Adrenal gland (tissue), 12 donors: ENCODE results near the gene C1QL1. TPM values are rescaled to one million over a fixed set of nuclear protein-coding genes. Genes with fewer than 3 reads are reported as not detected.

Experiments
- DNase-seq, 7 donors: peaks; one replicate each; pipeline ENCODE4 v3.0.0-alpha.2; 2019 to 2020
- H3K27ac ChIP-seq, 5 donors: fragments of 200-600 bp; sonication (generic) in 4 of 5; 1 replicate in 3 of 5; 2 replicates in 2 of 5; pipeline versions ENCODE4 v1.5.1 to v1.8.0; 2016 to 2020; ENCODE audit warnings: mild to moderate bottlenecking in 1 of 5
- H3K27me3 ChIP-seq: fragments of 200-600 bp; 2 replicates; pipeline ENCODE4 v1.8.0; 2021
- H3K36me3 ChIP-seq, 2 donors: fragments of 200-600 bp; replicated peaks in 1 of 2; 1 replicate in 1 of 2; 2 replicates in 1 of 2; pipeline versions ENCODE4 v1.5.1 to v1.8.0; 2018 to 2022
- H3K4me1 ChIP-seq, 2 donors: fragments of 200-600 bp; replicated peaks in 1 of 2; 1 replicate in 1 of 2; 2 replicates in 1 of 2; pipeline versions ENCODE4 v1.5.1 to v1.8.0; 2018 to 2021
- H3K4me3 ChIP-seq, 4 donors: fragments of 200-600 bp; sonication (generic) in 3 of 4; one replicate each; pipeline ENCODE4 v1.5.1; 2016 to 2018
- H3K9me3 ChIP-seq, 3 donors: fragments of 200-600 bp; sonication (generic) in 1 of 3; replicated peaks in 1 of 3; 1 replicate in 2 of 3; 2 replicates in 1 of 3; pipeline versions ENCODE4 v1.5.1 to v1.8.0; 2016 to 2021
- CTCF ChIP-seq, 6 experiments: fragments of 450-650 bp in 4 of 6; fragments of 200-600 bp in 2 of 6; sonication (generic) in 1 of 6; IDR thresholded peaks; 1 replicate in 5 of 6; 2 replicates in 1 of 6; pipeline versions ENCODE4 v1.5.1 to v1.8.0; 2016 to 2021; ENCODE audit warnings: antibody characterized with exemption in 6 of 6, mild to moderate bottlenecking in 2 of 6, moderate library complexity in 1 of 6
- POLR2A ChIP-seq, 2 donors: fragments of 450-650 bp; IDR thresholded peaks; one replicate each; pipeline ENCODE4 v1.6.1; 2017; ENCODE audit warnings: antibody characterized with exemption in 2 of 2, mild to moderate bottlenecking in 2 of 2, moderate library complexity in 1 of 2
- WGBS, 4 donors: extraction: QIAGEN DNeasy Blood & Tissue Kit in 2 of 4; methylation state at CpG; one replicate each; pipeline versions ENCODE4 v1.1.5 to v1.1.7; 2013 to 2017; 5-methylcytosine and 5-hydroxymethylcytosine counted together
- intact Hi-C, 2 donors: fragments of 100-400 bp; cut with DNase I; formaldehyde crosslinking; loops; one replicate each; pipeline versions ENCODE4 v1.14.1 to v1.15.0; 2022 to 2023
- polyA plus RNA-seq, 3 donors: library from polyadenylated mRNA; stranded (reverse); fragments of 200-250 nt in 2 of 3; fragments of 350-450 nt in 1 of 3; fragmentation: Illumina TruSeq in 1 of 3; extraction: RNeasy Lipid Tissue Mini Kit (QIAGEN cat#74804) in 1 of 3; gene quantifications; one replicate each; pipeline ENCODE4 v1.2.3, GENCODE V29; 2013 to 2014
- total RNA-seq, 9 donors: library from RNA; depleted of rRNA in 4 of 9; stranded (reverse); fragments of >200 nt in 4 of 9; fragments of 120-200 nt in 1 of 9; fragmentation: NEBNext Ultra II Directional in 1 of 9; extraction: Animal tissue kit (Norgen Biotek cat#: 25700) in 1 of 9; gene quantifications; one replicate each; pipeline versions ENCODE4 v1.1.0 to v1.2.4, GENCODE V29; 2013 to 2023
- donor health status: healthy with polysubstance abuse.
- donor health status: Bipolar disorder and iron deficiency.
- donor health status: DM: yes; HTN: yes; CAD: no.
- donor health status: DM: no; HTN: no; CAD: no.
- donor health status: DM: no; HTN: no; CAD: no.
- donor health status: DM: yes; HTN: yes; CAD: no.

The C1QL1 gene
- total and polyA plus RNA-seq, 12 donors, result 0.27 to 3.3 (median 1.1) TPM; not detected in 4

- H3K36me3 ChIP-seq, result no peaks in the 10 kb centered on the region
- WGBS, 4 donors, result 59 to 87% (median 78%) methylated on average over 3 of the region's 3 CpGs
- no peak overlapping the region for H3K27ac ChIP-seq
- no peaks in the 10 kb centered on the region for H3K9me3 ChIP-seq
- H3K4me1 ChIP-seq, result no peaks in the 10 kb centered on the region
- DNase-seq, result no peak
- TF ChIP-seq POLR2A (IDR thresholded peaks at IDR 0.05) (no peak), CTCF (IDR thresholded peaks at IDR 0.05) (no peak)
- H3K4me3 ChIP-seq, result no peak overlapping the region
- intact Hi-C loops, result no loop called here
- no peaks in the 10 kb centered on the region for H3K27me3 ChIP-seq
These were observed 33.2 kb upstream of the C1QL1 start for GRCh38 chr17:45001310-45001709.

- Histone ChIP-seq H3K4me3 (no peak overlapping the region), H3K9me3 (no peaks in the 10 kb centered on the region), H3K27ac (no peak overlapping the region), H3K36me3 (no peaks in the 10 kb centered on the region), H3K27me3 (no peaks in the 10 kb centered on the region), H3K4me1 (no peaks in the 10 kb centered on the region)
- no peak for DNase-seq
- TF ChIP-seq POLR2A (IDR thresholded peaks at IDR 0.05) (no peak), CTCF (IDR thresholded peaks at IDR 0.05) (no peak)
- WGBS, 4 donors, result 75 to 91% (median 88%) methylated on average over 3 of the region's 3 CpGs
- intact Hi-C loops, result no loop called here
These were observed 31.3 kb upstream of the C1QL1 start for GRCh38 chr17:44999433-44999832.

- H3K36me3 ChIP-seq, result no peaks in the 10 kb centered on the region
- no peaks in the 10 kb centered on the region for H3K9me3 ChIP-seq
- no peak for TF ChIP-seq POLR2A (IDR thresholded peaks at IDR 0.05)
- no peak for TF ChIP-seq CTCF (IDR thresholded peaks at IDR 0.05)
- H3K4me3 ChIP-seq, result no peak overlapping the region
- intact Hi-C loops, result no loop called here
- H3K4me1 ChIP-seq, result no peaks in the 10 kb centered on the region
- H3K27me3 ChIP-seq, result no peaks in the 10 kb centered on the region
- no peak overlapping the region for H3K27ac ChIP-seq
- DNase-seq, result no peak
These were observed 30.5 kb upstream of the C1QL1 start for GRCh38 chr17:44998646-44999045.

GRCh38 chr17:44997733-44998520 lies 29.8 kb upstream of the C1QL1 start:
- Histone ChIP-seq H3K4me1 (no peaks in the 10 kb centered on the region), H3K36me3 (no peaks in the 10 kb centered on the region), H3K4me3 (no peak overlapping the region), H3K9me3 (no peaks in the 10 kb centered on the region), H3K27ac (no peak overlapping the region), H3K27me3 (no peaks in the 10 kb centered on the region)
- 31 to 65% (median 59%) methylated on average over 3 to 7 of the region's 7 CpGs for WGBS, 4 donors
- TF ChIP-seq POLR2A (IDR thresholded peaks at IDR 0.05) (no peak), CTCF (IDR thresholded peaks at IDR 0.05) (no peak)
- intact Hi-C loops, result no loop called here
- DNase-seq, result no peak
